HepG2 (cell line): Measurements from ENCODE around the gene SCN7A. TPM values are rescaled to one million over a fixed set of nuclear protein-coding genes. Genes with fewer than 3 reads are reported as not detected.

Experiments used
- CREM ChIP-seq, 2 experiments: sonication (generic) in 1 of 2; formaldehyde crosslinking in 1 of 2; IDR thresholded peaks; 2 replicates each; pipeline versions ENCODE4 v1.4.0 to v1.6.1; 2016 to 2020; ENCODE audit warnings: antibody characterized with exemption in 1 of 2, mild to moderate bottlenecking in 1 of 2, missing genetic modification reagents in 1 of 2
- ELF3 ChIP-seq: IDR thresholded peaks from 2 replicates; pipeline ENCODE4 v1.6.1; 2016; ENCODE audit warnings: missing genetic modification reagents, missing compliant biosample characterization
- FOXP1 ChIP-seq, 2 experiments: fragments of 450-650 bp in 1 of 2; IDR thresholded peaks; 2 replicates each; pipeline ENCODE4 v1.6.1; 2017 to 2018; ENCODE audit warnings: antibody characterized with exemption in 1 of 2
- GATAD1 ChIP-seq: IDR thresholded peaks from 2 replicates; pipeline ENCODE4 v1.6.1; 2016; ENCODE audit warnings: missing genetic modification reagents, missing compliant biosample characterization
- HIC2 ChIP-seq: sonication (generic); formaldehyde crosslinking; IDR thresholded peaks from 2 replicates; pipeline ENCODE4 v1.9.0; 2022; ENCODE audit warnings: low read depth, missing genetic modification reagents
- HNF4A ChIP-seq: sonication (generic); formaldehyde crosslinking; IDR thresholded peaks from 2 replicates; pipeline ENCODE4 v1.4.0; 2020; ENCODE audit warnings: missing genetic modification reagents
- IRF2 ChIP-seq: IDR thresholded peaks from 2 replicates; pipeline ENCODE4 v1.6.1; 2018; ENCODE audit warnings: missing genetic modification reagents, missing compliant biosample characterization
- ISL2 ChIP-seq: sonication (generic); formaldehyde crosslinking; IDR thresholded peaks from 2 replicates; pipeline ENCODE4 v1.5.0; 2020; ENCODE audit warnings: missing genetic modification reagents
- KLF15 ChIP-seq: sonication (generic); formaldehyde crosslinking; IDR thresholded peaks from 2 replicates; pipeline ENCODE4 v1.8.1; 2023; ENCODE audit warnings: borderline replicate concordance, mild to moderate bottlenecking, inconsistent platforms, missing genetic modification reagents, mixed read lengths
- KLF16 ChIP-seq, 2 experiments: sonication (generic) in 1 of 2; formaldehyde crosslinking in 1 of 2; IDR thresholded peaks; 2 replicates each; pipeline versions ENCODE4 v1.6.1 to v1.8.0; 2016 to 2023; ENCODE audit warnings: missing genetic modification reagents in 2 of 2, missing compliant biosample characterization in 1 of 2
- KMT2B ChIP-seq: IDR thresholded peaks from 2 replicates; pipeline ENCODE4 v1.6.1; 2016; ENCODE audit warnings: missing genetic modification reagents, missing compliant biosample characterization
- NBN ChIP-seq: fragments of 450-650 bp; conservative IDR thresholded peaks from 2 replicates; pipeline ENCODE4 v1.6.1; 2017
- NCOA2 ChIP-seq: sonication (generic); formaldehyde crosslinking; IDR thresholded peaks from 2 replicates; pipeline ENCODE4 v1.8.0; 2022; ENCODE audit warnings: inconsistent platforms
- POGZ ChIP-seq: sonication (generic); formaldehyde crosslinking; IDR thresholded peaks from 2 replicates; pipeline ENCODE4 v1.4.0; 2020; ENCODE audit warnings: mild to moderate bottlenecking, missing genetic modification reagents
- ZBTB46 ChIP-seq: sonication (generic); formaldehyde crosslinking; IDR thresholded peaks from 2 replicates; pipeline ENCODE4 v1.4.0; 2020; ENCODE audit warnings: mild to moderate bottlenecking, missing genetic modification reagents, borderline replicate concordance
- ZBTB8A ChIP-seq: sonication (generic); formaldehyde crosslinking; IDR thresholded peaks from 2 replicates; pipeline ENCODE4 v1.4.0; 2020; ENCODE audit warnings: mild to moderate bottlenecking, low read depth, missing genetic modification reagents, borderline replicate concordance
- ZEB1 ChIP-seq: IDR thresholded peaks from 2 replicates; pipeline ENCODE4 v1.6.1; 2012; ENCODE audit warnings: mild to moderate bottlenecking, low read depth, inconsistent platforms; ENCODE audit not compliant: insufficient replicate concordance
- ZFY ChIP-seq: sonication (generic); formaldehyde crosslinking; IDR thresholded peaks from 2 replicates; pipeline ENCODE4 v1.4.0; 2020; ENCODE audit warnings: missing genetic modification reagents
- ZMYM4 ChIP-seq: sonication (generic); formaldehyde crosslinking; IDR thresholded peaks from 2 replicates; pipeline ENCODE4 v1.8.1; 2023; ENCODE audit warnings: mild to moderate bottlenecking, missing genetic modification reagents
- ZNF124 ChIP-seq: sonication (generic); formaldehyde crosslinking; IDR thresholded peaks from 2 replicates; pipeline ENCODE4 v1.4.0; 2020; ENCODE audit warnings: missing genetic modification reagents
- ZNF143 ChIP-seq: sonication (generic); formaldehyde crosslinking; IDR thresholded peaks from 2 replicates; pipeline ENCODE4 v1.4.0; 2020; ENCODE audit warnings: missing genetic modification reagents
- ZNF30 ChIP-seq: sonication (generic); formaldehyde crosslinking; IDR thresholded peaks from 2 replicates; pipeline ENCODE4 v1.5.0; 2020; ENCODE audit warnings: mild to moderate bottlenecking, missing genetic modification reagents
- ZNF629 ChIP-seq: sonication (generic); formaldehyde crosslinking; conservative IDR thresholded peaks from 2 replicates; pipeline ENCODE4 v1.5.0; 2020; ENCODE audit warnings: missing genetic modification reagents
- ZNF720 ChIP-seq: sonication (generic); formaldehyde crosslinking; IDR thresholded peaks from 2 replicates; pipeline ENCODE4 v1.4.0; 2020; ENCODE audit warnings: missing genetic modification reagents
- ZNF737 ChIP-seq: sonication (generic); formaldehyde crosslinking; IDR thresholded peaks from 2 replicates; pipeline ENCODE4 v1.5.0; 2020; ENCODE audit warnings: missing genetic modification reagents, mild to moderate bottlenecking, borderline replicate concordance
- ZNF792 ChIP-seq: IDR thresholded peaks from 2 replicates; pipeline ENCODE4 v1.6.1; 2016
- polyA plus RNA-seq, 8 experiments: library from polyadenylated mRNA; depleted of rRNA in 3 of 8; stranded (reverse) in 7 of 8; unstranded in 1 of 8; fragments of >200 nt; fragmentation: Illumina TruSeq in 4 of 8; extraction: Trizol in 4 of 8; gene quantifications; 2 replicates each; pipeline versions ENCODE4 v1.2.1 to v1.2.3, GENCODE V29; 2011 to 2016; ENCODE audit warnings: low read depth in 4 of 8, missing spikeins in 1 of 8, mixed read lengths in 1 of 8; ENCODE audit not compliant: insufficient read depth in 1 of 8
- total RNA-seq, 5 experiments: library from RNA; depleted of rRNA; stranded (reverse); fragments of >200 nt; fragmentation: Illumina TruSeq; extraction: Trizol; gene quantifications; 2 replicates each; pipeline ENCODE4 v1.2.3, GENCODE V29; 2016; ENCODE audit warnings: low read depth in 1 of 5
- TF ChIP-seq, protein P1 (sequence below): sonication (generic); formaldehyde crosslinking; IDR thresholded peaks from 2 replicates; pipeline ENCODE4 v1.9.0; 2021; ENCODE audit warnings: missing genetic modification reagents, mild to moderate bottlenecking, borderline replicate concordance

Gene SCN7A
- total and polyA plus RNA-seq, 2 of the 13 experiments (the other 11 are each of a cell fraction or from before 2014, with no cell fraction given) = 0.01 TPM; not detected in 1

- TF ChIP-seq KMT2B (CRISPR knock-in tag) (0 out of 2 replicates have a peak, but pooled peaks have one; percentile 43), CREM (IDR thresholded peaks at IDR 0.05) (no peak; the same call in 1 of the 2 replicates), CREM (CRISPR knock-in tag; IDR thresholded peaks at IDR 0.05) (no peak), FOXP1 (IDR thresholded peaks at IDR 0.05) (no peak), FOXP1 (CRISPR knock-in tag; IDR thresholded peaks at IDR 0.05) (peak; percentile 41; the same call in 1 of the 2 replicates), ZNF143 (no peak), ZBTB8A (no peak), POGZ (CRISPR knock-in tag) (peak; percentile 51), IRF2 (CRISPR knock-in tag) (peak; percentile 72; the same call in 1 of the 2 replicates), ZMYM4 (CRISPR knock-in tag) (peak; percentile 39; the same call in 1 of the 2 replicates), GATAD1 (CRISPR knock-in tag) (peak; percentile 38; the same call in 1 of the 2 replicates), KLF16 (CRISPR knock-in tag; IDR thresholded peaks at IDR 0.05) (peak in 1 of 2 experiments; percentile 72; a peak in 1 of 4 replicates), ZNF737 (no peak), ZNF792 (0 out of 2 replicates have a peak, but pooled peaks have one; percentile 21), ZFY (CRISPR knock-in tag) (no peak), ZNF720 (CRISPR knock-in tag) (no peak), NCOA2 (peak; percentile 43), ZNF124 (peak; percentile 64; the same call in 1 of the 2 replicates), ZNF30 (CRISPR knock-in tag) (no peak), KLF15 (no peak), ISL2 (CRISPR knock-in tag) (0 out of 2 replicates have a peak, but pooled peaks have one; percentile 16), HIC2 (CRISPR knock-in tag) (no peak), ZNF629 (no peak), NBN (no peak), ELF3 (peak; percentile 70), HNF4A (CRISPR knock-in tag) (peak; percentile 78), ZEB1 (no peak), ZBTB46 (no peak)
- TF ChIP-seq, protein P1, sequence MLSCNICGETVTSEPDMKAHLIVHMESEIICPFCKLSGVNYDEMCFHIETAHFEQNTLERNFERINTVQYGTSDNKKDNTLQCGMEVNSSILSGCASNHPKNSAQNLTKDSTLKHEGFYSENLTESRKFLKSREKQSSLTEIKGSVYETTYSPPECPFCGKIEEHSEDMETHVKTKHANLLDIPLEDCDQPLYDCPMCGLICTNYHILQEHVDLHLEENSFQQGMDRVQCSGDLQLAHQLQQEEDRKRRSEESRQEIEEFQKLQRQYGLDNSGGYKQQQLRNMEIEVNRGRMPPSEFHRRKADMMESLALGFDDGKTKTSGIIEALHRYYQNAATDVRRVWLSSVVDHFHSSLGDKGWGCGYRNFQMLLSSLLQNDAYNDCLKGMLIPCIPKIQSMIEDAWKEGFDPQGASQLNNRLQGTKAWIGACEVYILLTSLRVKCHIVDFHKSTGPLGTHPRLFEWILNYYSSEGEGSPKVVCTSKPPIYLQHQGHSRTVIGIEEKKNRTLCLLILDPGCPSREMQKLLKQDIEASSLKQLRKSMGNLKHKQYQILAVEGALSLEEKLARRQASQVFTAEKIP (CRISPR knock-in tag) = no peak
Observed at GRCh38 chr2:166361351-166362153, 132.5 kb downstream of the SCN7A start (continued).
